Spinal cord (tissue), 10 donors: ENCODE results near the gene DCTD. TPM values are rescaled to one million over a fixed set of nuclear protein-coding genes. Genes with fewer than 3 reads are reported as not detected.

ENCODE experiments used
- DNase-seq, 6 donors: peaks; one replicate each; pipeline versions ENCODE4 v3.0.0 to v3.0.0-alpha.2; 2013 to 2015; ENCODE audit warnings: low spot score in 6 of 6, low read depth in 4 of 6
- H3K27ac ChIP-seq: one replicate; pipeline ENCODE4 v1.5.1; 2013; ENCODE audit warnings: low read depth, low read length, control low read depth
- H3K27me3 ChIP-seq: one replicate; pipeline ENCODE4 v1.6.1; 2013; ENCODE audit warnings: low read length; ENCODE audit not compliant: control insufficient read depth, insufficient read depth
- H3K36me3 ChIP-seq: one replicate; pipeline ENCODE4 v1.6.1; 2013; ENCODE audit warnings: low read length; ENCODE audit not compliant: control insufficient read depth, insufficient read depth
- H3K4me1 ChIP-seq: one replicate; pipeline ENCODE4 v1.6.1; 2013; ENCODE audit warnings: low read length; ENCODE audit not compliant: control insufficient read depth, insufficient read depth
- H3K4me3 ChIP-seq: one replicate; pipeline ENCODE4 v1.5.1; 2013; ENCODE audit warnings: low read depth, low read length, control low read depth
- H3K9me3 ChIP-seq: one replicate; pipeline ENCODE4 v1.6.1; 2013; ENCODE audit warnings: low read length; ENCODE audit not compliant: control insufficient read depth, insufficient read depth
- WGBS: methylation state at CpG from one replicate; pipeline ENCODE4 v1.1.5; 2013; ENCODE audit warnings: missing lambda C conversion rate; ENCODE audit not compliant: insufficient coverage; 5-methylcytosine and 5-hydroxymethylcytosine counted together
- polyA plus RNA-seq, 2 donors: library from polyadenylated mRNA; unstranded; fragments of 120-200 nt; gene quantifications; one replicate each; pipeline ENCODE4 v1.2.1, GENCODE V29; 2013; ENCODE audit not compliant: insufficient read length in 2 of 2
- total RNA-seq, 2 donors: library from RNA; depleted of rRNA in 1 of 2; stranded (reverse); fragments of 120-200 nt in 1 of 2; fragments of >200 nt in 1 of 2; gene quantifications; one replicate each; pipeline versions ENCODE4 v1.2.3 to v1.2.4, GENCODE V29; 2013 to 2014
- donor health status: healthy.

DCTD gene
- total and polyA plus RNA-seq, 4 donors = 43.4 to 71.8 (median 62.4) TPM

GRCh38 chr4:182897601-182898478, 19.3 kb downstream of the DCTD start:
- Histone ChIP-seq H3K4me1 (peaks cover 3% of the 10 kb centered on the region), H3K27me3 (no peaks in the 10 kb centered on the region), H3K9me3 (no peaks in the 10 kb centered on the region), H3K36me3 (peaks cover 30% of the 10 kb centered on the region), H3K4me3 (no peak overlapping the region), H3K27ac (no peak overlapping the region)
- 82% methylated on average over 16 of the region's 20 CpGs for WGBS
- DNase-seq = no peak

GRCh38 chr4:182896421-182896820, 20.8 kb downstream of the DCTD start:
- Histone ChIP-seq H3K36me3 (peaks cover 29% of the 10 kb centered on the region), H3K27me3 (no peaks in the 10 kb centered on the region), H3K4me3 (no peak overlapping the region), H3K27ac (no peak overlapping the region), H3K9me3 (no peaks in the 10 kb centered on the region), H3K4me1 (peaks cover 3% of the 10 kb centered on the region)
- no peak for DNase-seq
- WGBS = 94% methylated on average over 5 of the region's 8 CpGs

GRCh38 chr4:182895791-182896292, 21.3 kb downstream of the DCTD start:
- peaks cover 27% of the 10 kb centered on the region for H3K36me3 ChIP-seq
- 82% methylated on average over 11 of the region's 12 CpGs for WGBS
- H3K27ac ChIP-seq = no peak overlapping the region
- no peak for DNase-seq
- peaks cover 5% of the 10 kb centered on the region for H3K4me1 ChIP-seq
- H3K4me3 ChIP-seq = no peak overlapping the region
- no peaks in the 10 kb centered on the region for H3K27me3 ChIP-seq
- H3K9me3 ChIP-seq = no peaks in the 10 kb centered on the region

GRCh38 chr4:182894681-182895275, 22.4 kb downstream of the DCTD start:
- H3K36me3 ChIP-seq = peaks cover 31% of the 10 kb centered on the region
- no peaks in the 10 kb centered on the region for H3K27me3 ChIP-seq
- H3K4me3 ChIP-seq = no peak overlapping the region
- H3K4me1 ChIP-seq = peaks cover 12% of the 10 kb centered on the region
- WGBS = 95% methylated on average over 16 of the region's 18 CpGs
- no peak for DNase-seq
- no peak overlapping the region for H3K27ac ChIP-seq
- H3K9me3 ChIP-seq = no peaks in the 10 kb centered on the region

GRCh38 chr4:182893474-182894080, 23.6 kb downstream of the DCTD start:
- DNase-seq = no peak
- H3K36me3 ChIP-seq = peaks cover 29% of the 10 kb centered on the region
- 77% methylated on average over 14 of the region's 19 CpGs for WGBS
- H3K4me1 ChIP-seq = peaks cover 12% of the 10 kb centered on the region
- no peaks in the 10 kb centered on the region for H3K9me3 ChIP-seq
- H3K27ac ChIP-seq = no peak overlapping the region
- H3K4me3 ChIP-seq = no peak overlapping the region
- no peaks in the 10 kb centered on the region for H3K27me3 ChIP-seq

- Histone ChIP-seq H3K4me3 (no peak overlapping the region), H3K9me3 (no peaks in the 10 kb centered on the region), H3K27ac (no peak overlapping the region), H3K27me3 (no peaks in the 10 kb centered on the region), H3K4me1 (peaks cover 12% of the 10 kb centered on the region), H3K36me3 (peaks cover 29% of the 10 kb centered on the region)
- WGBS = 83% methylated on average over 1 of the region's 6 CpGs
- peak in 1 of 6 donors; percentile 35 for DNase-seq
These were observed 24.1 kb downstream of the DCTD start for GRCh38 chr4:182893047-182893446.

GRCh38 chr4:182890202-182890601, 27.0 kb downstream of the DCTD start:
- WGBS = 88% methylated on average over 8 of the region's 10 CpGs
- H3K4me3 ChIP-seq = no peak overlapping the region

GRCh38 chr4:182888891-182889290, 28.3 kb downstream of the DCTD start:
- 68% methylated on average over 3 of the region's 4 CpGs for WGBS
- H3K27me3 ChIP-seq = peaks cover 2% of the 10 kb centered on the region
- peaks cover 12% of the 10 kb centered on the region for H3K4me1 ChIP-seq
- no peak overlapping the region for H3K27ac ChIP-seq
- H3K36me3 ChIP-seq = peaks cover 20% of the 10 kb centered on the region
- H3K4me3 ChIP-seq = no peak overlapping the region
- no peaks in the 10 kb centered on the region for H3K9me3 ChIP-seq
- DNase-seq = peak in 1 of 6 donors; percentile 58

More at GRCh38 chr4:182890202-182890601, 27.0 kb downstream of the DCTD start:
- DNase-seq = peak in 1 of 6 donors; percentile 62
- Histone ChIP-seq H3K9me3 (no peaks in the 10 kb centered on the region), H3K36me3 (peaks cover 27% of the 10 kb centered on the region), H3K4me1 (peaks cover 9% of the 10 kb centered on the region), H3K27me3 (peaks cover 2% of the 10 kb centered on the region), H3K27ac (no peak overlapping the region)

- H3K36me3 ChIP-seq = peaks cover 8% of the 10 kb centered on the region
- peaks cover 2% of the 10 kb centered on the region for H3K27me3 ChIP-seq
- peaks cover 18% of the 10 kb centered on the region for H3K4me1 ChIP-seq
- H3K27ac ChIP-seq = no peak overlapping the region
- DNase-seq = no peak
- 97% methylated on average over 8 of the region's 9 CpGs for WGBS
- H3K4me3 ChIP-seq = no peak overlapping the region
- peaks cover 3% of the 10 kb centered on the region for H3K9me3 ChIP-seq
These were observed 30.4 kb downstream of the DCTD start for GRCh38 chr4:182886768-182887167.
